Measurements from ENCODE around the gene TMEM258. TPM values are rescaled to one million over a fixed set of nuclear protein-coding genes. Genes with fewer than 3 reads are reported as not detected.

The TMEM258 gene
- total RNA-seq, 2 experiments from 2014 or later, result 162 to 170 TPM

DNA sequence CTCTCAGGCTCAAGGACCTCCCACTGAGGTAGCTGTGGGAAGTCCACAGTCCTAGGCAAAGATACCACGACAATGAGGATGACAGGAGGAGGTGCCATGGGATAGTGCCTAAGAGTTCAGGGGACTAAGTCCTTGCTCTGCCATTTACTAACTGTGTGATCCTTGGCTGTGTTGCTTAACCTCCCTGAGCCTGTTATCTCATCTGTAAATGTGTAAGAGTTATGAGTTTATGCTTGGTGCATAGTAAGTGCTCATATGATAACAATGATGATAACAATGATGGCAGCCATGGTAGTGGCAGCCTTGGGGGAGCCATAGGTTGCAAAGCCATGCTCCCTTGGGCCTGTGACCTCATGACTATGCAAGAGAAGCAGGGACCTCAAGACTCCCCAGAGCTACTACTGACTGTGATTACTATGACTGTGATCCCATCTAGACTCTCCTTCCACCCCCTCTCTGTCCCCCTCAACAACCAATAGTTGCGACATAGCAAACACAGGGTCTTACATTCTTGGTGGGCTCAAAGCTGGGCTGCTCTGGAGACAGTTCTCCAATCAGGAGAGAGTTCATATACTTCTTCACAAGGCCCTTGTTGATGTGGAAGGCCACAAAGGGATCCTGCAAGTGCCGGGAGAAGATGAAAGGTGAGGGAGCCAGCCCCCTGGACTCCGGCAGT, 20.5 kb upstream of the TMEM258 start:
- CTCF ChIA-PET, result interaction anchor here (4.1 to 4.4 kb wide), 2 partner anchors 16 to 85 kb away, joined by 15 to 49 read pairs; no protein-coding TSS in a partner anchor
- H3K4me1 Mint-ChIP-seq (ENCODE audit: low read depth), result peaks cover 5% of the 10 kb centered on the region
- peaks cover 4% of the 10 kb centered on the region for H3K27me3 Mint-ChIP-seq
- H3K36me3 Mint-ChIP-seq (ENCODE audit: low read depth), result peaks cover 54% of the 10 kb centered on the region
- intact Hi-C loops (cut with micrococcal nuclease), result no loop called here
- ATAC-seq, result no peak
- POLR2A ChIA-PET, result interaction anchor here (1.5 to 8.0 kb wide), 3 partner anchors 11 to 21 kb away, joined by 4 to 119 read pairs (median 11); partner anchors contain the start of genes FEN1 and TMEM258
- H3K27ac Mint-ChIP-seq, result no peak overlapping the region
- no peak for DNase-seq
- H3K9me3 Mint-ChIP-seq, result no peaks in the 10 kb centered on the region
- no peak overlapping the region for H3K4me3 Mint-ChIP-seq
- TF ChIP-seq, protein P1, sequence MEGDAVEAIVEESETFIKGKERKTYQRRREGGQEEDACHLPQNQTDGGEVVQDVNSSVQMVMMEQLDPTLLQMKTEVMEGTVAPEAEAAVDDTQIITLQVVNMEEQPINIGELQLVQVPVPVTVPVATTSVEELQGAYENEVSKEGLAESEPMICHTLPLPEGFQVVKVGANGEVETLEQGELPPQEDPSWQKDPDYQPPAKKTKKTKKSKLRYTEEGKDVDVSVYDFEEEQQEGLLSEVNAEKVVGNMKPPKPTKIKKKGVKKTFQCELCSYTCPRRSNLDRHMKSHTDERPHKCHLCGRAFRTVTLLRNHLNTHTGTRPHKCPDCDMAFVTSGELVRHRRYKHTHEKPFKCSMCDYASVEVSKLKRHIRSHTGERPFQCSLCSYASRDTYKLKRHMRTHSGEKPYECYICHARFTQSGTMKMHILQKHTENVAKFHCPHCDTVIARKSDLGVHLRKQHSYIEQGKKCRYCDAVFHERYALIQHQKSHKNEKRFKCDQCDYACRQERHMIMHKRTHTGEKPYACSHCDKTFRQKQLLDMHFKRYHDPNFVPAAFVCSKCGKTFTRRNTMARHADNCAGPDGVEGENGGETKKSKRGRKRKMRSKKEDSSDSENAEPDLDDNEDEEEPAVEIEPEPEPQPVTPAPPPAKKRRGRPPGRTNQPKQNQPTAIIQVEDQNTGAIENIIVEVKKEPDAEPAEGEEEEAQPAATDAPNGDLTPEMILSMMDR (IDR thresholded peaks at IDR 0.05), result no peak

DNA sequence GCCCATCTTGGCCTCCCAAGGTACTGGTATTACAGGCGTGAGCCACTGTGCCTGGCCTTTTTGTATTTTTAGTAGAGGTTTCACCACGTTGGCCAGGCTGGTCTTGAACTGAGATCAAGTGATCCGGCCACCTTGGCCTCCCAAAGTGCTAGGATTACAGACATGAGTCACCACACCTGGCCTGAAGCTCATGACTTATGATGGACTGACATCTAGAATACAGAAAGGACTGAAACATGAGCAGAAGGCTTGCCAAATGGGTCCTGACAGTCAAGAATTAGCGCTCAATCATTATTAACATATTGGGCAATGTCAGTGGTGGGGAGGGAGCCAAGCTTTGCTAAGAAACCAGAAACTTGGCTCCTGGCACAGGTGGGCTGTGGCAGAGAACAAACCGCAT, 19.4 kb upstream of the TMEM258 start:
- H3K27ac Mint-ChIP-seq, result no peak overlapping the region
- intact Hi-C loops (cut with micrococcal nuclease), result no loop called here
- no peak for ATAC-seq
- TF ChIP-seq, protein P1 (IDR thresholded peaks at IDR 0.05), result no peak
- peaks cover 5% of the 10 kb centered on the region for H3K4me1 Mint-ChIP-seq (ENCODE audit: low read depth)
- H3K27me3 Mint-ChIP-seq, result peaks cover 4% of the 10 kb centered on the region
- no peaks in the 10 kb centered on the region for H3K9me3 Mint-ChIP-seq
- no peak for DNase-seq
- no peak overlapping the region for H3K4me3 Mint-ChIP-seq
- ChIA-PET CTCF (interaction anchor here (1.2 to 1.5 kb wide), 2 partner anchors 15 to 270 kb away, joined by 3 read pairs; no protein-coding TSS in a partner anchor), POLR2A (interaction anchor here (1.0 to 8.0 kb wide), 4 partner anchors 10 to 24 kb away, joined by 3 to 119 read pairs (median 8); partner anchors contain the start of genes FEN1 and TMEM258)
- H3K36me3 Mint-ChIP-seq (ENCODE audit: low read depth), result peaks cover 61% of the 10 kb centered on the region

DNA sequence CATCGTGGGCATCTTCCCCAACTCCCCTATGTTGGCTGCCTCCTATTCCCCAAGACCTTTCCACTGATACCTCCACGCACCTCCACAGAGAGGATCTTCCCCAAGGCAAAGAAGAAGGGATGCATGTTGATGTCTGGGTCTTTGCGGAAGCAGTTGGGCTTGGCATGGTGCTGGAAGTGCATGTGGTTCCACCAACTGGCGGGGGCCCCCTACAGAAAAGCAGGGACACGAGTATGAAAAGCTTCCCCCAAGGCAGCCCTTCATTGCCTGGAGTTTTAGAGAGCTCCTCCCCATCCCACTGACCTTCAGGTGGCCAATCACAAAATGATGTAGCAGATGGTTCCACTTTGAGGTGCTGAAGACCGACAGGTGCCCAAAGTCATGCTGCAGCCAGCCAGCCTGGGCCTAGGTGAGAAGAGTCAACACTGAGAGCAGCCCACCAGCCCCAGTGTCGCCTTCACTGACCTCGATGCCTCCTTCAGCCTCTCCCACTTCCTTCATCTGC, 18.3 kb upstream of the TMEM258 start:
- Mint-ChIP-seq H3K4me1 (ENCODE audit: low read depth) (peaks cover 5% of the 10 kb centered on the region), H3K4me3 (no peak overlapping the region), H3K9me3 (no peaks in the 10 kb centered on the region), H3K27me3 (peaks cover 4% of the 10 kb centered on the region), H3K36me3 (ENCODE audit: low read depth) (peaks cover 56% of the 10 kb centered on the region), H3K27ac (no peak overlapping the region)
- intact Hi-C loops (cut with micrococcal nuclease), result no loop called here
- ChIA-PET CTCF (interaction anchor here (1.2 to 1.5 kb wide), 4 partner anchors 13 to 271 kb away, joined by 3 to 4 read pairs (median 3); no protein-coding TSS in a partner anchor), POLR2A (interaction anchor here (1.0 to 8.0 kb wide), 3 partner anchors 9 to 25 kb away, joined by 3 to 119 read pairs (median 11); partner anchors contain the start of genes FEN1 and TMEM258)
- ATAC-seq (no peak), DNase-seq (no peak)
- TF ChIP-seq, protein P1 (IDR thresholded peaks at IDR 0.05), result no peak

DNA sequence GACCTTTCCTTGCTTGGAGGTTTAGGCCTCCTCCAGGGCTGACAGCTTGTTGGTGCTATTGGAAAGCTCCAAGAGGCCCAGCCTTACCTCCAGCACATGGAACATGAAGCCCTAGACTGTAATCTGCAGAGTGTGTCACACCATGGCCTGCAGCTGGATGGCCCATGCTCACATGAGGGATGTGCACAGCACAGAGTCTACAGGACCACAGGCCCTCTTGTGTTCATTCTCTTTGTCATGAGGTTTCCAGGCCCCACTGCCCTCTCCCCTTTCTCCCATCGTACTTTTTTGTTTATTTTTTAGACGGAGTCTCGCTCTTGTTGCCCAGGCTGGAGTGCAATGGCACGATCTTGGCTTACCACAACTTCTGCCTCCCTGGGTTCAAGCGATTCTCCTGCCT, 14.4 kb upstream of the TMEM258 start:
- CTCF ChIA-PET, result interaction anchor here (1.8 to 4.2 kb wide), 2 partner anchors 10 to 56 kb away, joined by 4 to 44 read pairs; no protein-coding TSS in a partner anchor
- no peak for ATAC-seq
- Mint-ChIP-seq H3K9me3 (no peaks in the 10 kb centered on the region), H3K36me3 (ENCODE audit: low read depth) (peaks cover 43% of the 10 kb centered on the region), H3K4me3 (no peak overlapping the region), H3K27ac (no peak overlapping the region), H3K27me3 (no peaks in the 10 kb centered on the region), H3K4me1 (ENCODE audit: low read depth) (no peaks in the 10 kb centered on the region)
- intact Hi-C loops (cut with micrococcal nuclease), result no loop called here
- POLR2A ChIA-PET, result interaction anchor here (3.2 to 13.6 kb wide), 2 partner anchors 7 to 10 kb away, joined by 18 to 119 read pairs; partner anchors contain the start of gene FADS1
- TF ChIP-seq, protein P1 (IDR thresholded peaks at IDR 0.05), result no peak
- no peak for DNase-seq
